Mammary epithelial cell (primary cell): Measurements from ENCODE around the gene TMEM270.

Experiments used
- EZH2 ChIP-seq: IDR thresholded peaks from 2 replicates; pipeline ENCODE4 v1.6.1; 2012; ENCODE audit warnings: low read length, inconsistent platforms, borderline replicate concordance
- TF ChIP-seq, protein P1 (sequence below), 2 donors: IDR thresholded peaks in 1 of 2; conservative IDR thresholded peaks in 1 of 2; 2 replicates each; pipeline ENCODE4 v1.5.1; 2011 to 2012; ENCODE audit warnings: inconsistent platforms in 2 of 2, low read length in 2 of 2, mild to moderate bottlenecking in 2 of 2, control low read depth in 1 of 2, low read depth in 1 of 2; ENCODE audit not compliant: insufficient read depth in 1 of 2; ENCODE audit errors: extremely low read depth in 1 of 2

DNA sequence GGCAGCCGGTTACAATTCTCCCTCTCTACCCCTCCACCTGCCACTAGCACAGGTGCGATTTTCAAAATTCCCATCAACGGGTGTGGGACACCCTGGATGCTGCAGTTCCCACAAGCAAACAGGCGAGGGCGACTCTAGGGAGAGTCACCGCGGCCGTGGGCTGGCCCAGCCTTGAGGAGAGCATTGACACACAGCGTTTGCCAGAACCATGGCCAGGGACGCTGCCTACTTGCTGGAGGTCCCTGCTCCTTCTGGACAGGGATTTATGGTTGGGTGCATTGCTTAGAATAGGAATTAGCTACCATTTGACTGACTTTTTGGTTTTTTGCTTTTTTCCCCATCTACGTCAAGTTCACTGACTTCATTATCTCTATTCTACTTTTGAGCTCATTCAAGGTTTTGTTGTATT, 49.2 kb upstream of the TMEM270 start:
- TF ChIP-seq, protein P1, sequence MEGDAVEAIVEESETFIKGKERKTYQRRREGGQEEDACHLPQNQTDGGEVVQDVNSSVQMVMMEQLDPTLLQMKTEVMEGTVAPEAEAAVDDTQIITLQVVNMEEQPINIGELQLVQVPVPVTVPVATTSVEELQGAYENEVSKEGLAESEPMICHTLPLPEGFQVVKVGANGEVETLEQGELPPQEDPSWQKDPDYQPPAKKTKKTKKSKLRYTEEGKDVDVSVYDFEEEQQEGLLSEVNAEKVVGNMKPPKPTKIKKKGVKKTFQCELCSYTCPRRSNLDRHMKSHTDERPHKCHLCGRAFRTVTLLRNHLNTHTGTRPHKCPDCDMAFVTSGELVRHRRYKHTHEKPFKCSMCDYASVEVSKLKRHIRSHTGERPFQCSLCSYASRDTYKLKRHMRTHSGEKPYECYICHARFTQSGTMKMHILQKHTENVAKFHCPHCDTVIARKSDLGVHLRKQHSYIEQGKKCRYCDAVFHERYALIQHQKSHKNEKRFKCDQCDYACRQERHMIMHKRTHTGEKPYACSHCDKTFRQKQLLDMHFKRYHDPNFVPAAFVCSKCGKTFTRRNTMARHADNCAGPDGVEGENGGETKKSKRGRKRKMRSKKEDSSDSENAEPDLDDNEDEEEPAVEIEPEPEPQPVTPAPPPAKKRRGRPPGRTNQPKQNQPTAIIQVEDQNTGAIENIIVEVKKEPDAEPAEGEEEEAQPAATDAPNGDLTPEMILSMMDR (conservative IDR thresholded peaks at IDR 0.05 in 1 of 2, IDR thresholded peaks at IDR 0.05 in 1 of 2; ENCODE audit: extremely low read depth in 1 of 2, insufficient read depth in 1 of 2, low read depth in 1 of 2, low read length in 2 of 2): peak; percentile 87 to 93
- TF ChIP-seq EZH2: no peak
